CD4-positive, alpha-beta T cell treated with Interleukin-12 subunit alpha and Interleukin-12 subunit beta, for 1 hour (primary cell): Measurements from ENCODE around the gene APRT.

Experiments used
- DNase-seq: peaks from one replicate; pipeline ENCODE4 v3.0.0-alpha.2; 2020

The APRT gene

GRCh38 chr16:88811769-88812512, at the start of gene APRT:
Gene APRT (minus strand): TSS chr16:88811928. CDS start chr16:88811899, 29 bp downstream.
- DNase-seq, result peak; percentile 97

- no peak for DNase-seq
Observed at GRCh38 chr16:88861359-88861758, 49.6 kb upstream of the APRT start.

- no peak for DNase-seq
Observed at GRCh38 chr16:88859381-88860091, 47.8 kb upstream of the APRT start.

GRCh38 chr16:88857728-88858339, 46.1 kb upstream of the APRT start:
- DNase-seq, result peak; percentile 77

GRCh38 chr16:88856828-88857727, 45.4 kb upstream of the APRT start, which contains the start of the genes GALNS and TRAPPC2L:
Gene GALNS (minus strand): TSS chr16:88856947. CDS start chr16:88856877, 70 bp downstream.
Gene TRAPPC2L (plus strand): TSS chr16:88857127. CDS start chr16:88857151, 24 bp downstream.
- peak; percentile 98 for DNase-seq

- DNase-seq, result no peak
Observed at GRCh38 chr16:88856122-88856827, 44.5 kb upstream of the APRT start.

- no peak for DNase-seq
Observed at GRCh38 chr16:88855736-88856121, 44.0 kb upstream of the APRT start.

GRCh38 chr16:88855176-88855575, 43.4 kb upstream of the APRT start:
- DNase-seq, result no peak

GRCh38 chr16:88854306-88855111, 42.8 kb upstream of the APRT start:
- peak; percentile 38 for DNase-seq

- no peak for DNase-seq
Observed at GRCh38 chr16:88853325-88853941, 41.7 kb upstream of the APRT start.

GRCh38 chr16:88851616-88852015, 39.9 kb upstream of the APRT start:
- DNase-seq, result no peak

GRCh38 chr16:88850531-88851199, 38.9 kb upstream of the APRT start:
- no peak for DNase-seq

- DNase-seq, result no peak
Observed at GRCh38 chr16:88848557-88848956, 36.8 kb upstream of the APRT start.

- no peak for DNase-seq
Observed at GRCh38 chr16:88847654-88848053, 35.9 kb upstream of the APRT start.

GRCh38 chr16:88846088-88846487, 34.4 kb upstream of the APRT start:
- DNase-seq, result no peak

- no peak for DNase-seq
Observed at GRCh38 chr16:88844419-88845036, 32.8 kb upstream of the APRT start.

- no peak for DNase-seq
Observed at GRCh38 chr16:88843256-88843655, 31.5 kb upstream of the APRT start.

GRCh38 chr16:88842806-88843205, 31.1 kb upstream of the APRT start:
- DNase-seq, result no peak

GRCh38 chr16:88842308-88842756, 30.6 kb upstream of the APRT start:
- no peak for DNase-seq
